GM12878 (cell line): ENCODE results near the gene TFAP2E. TPM values are rescaled to one million over a fixed set of nuclear protein-coding genes. Genes with fewer than 3 reads are reported as not detected.

Experiments
- ATAC-seq: fragments of 200-7000 bp; cut with Tn5 transposase; 3 replicates; pipeline ENCODE4 v1.9.1; 2020; ENCODE audit warnings: mild to moderate bottlenecking, moderate library complexity
- BruUV-seq: library from RNA; stranded (reverse); fragments of 400-500 nt; replicated peaks from 2 replicates; lab custom pipeline; 2021; lab: Mats Ljungman, UMichigan
- CTCF ChIA-PET: fragments of 300-600 bp; sonication (Branson Sonifier 250); formaldehyde crosslinking; extraction: SDS; loops from one replicate; lab custom pipeline; 2021; ENCODE audit warnings: inconsistent platforms; lab: Yijun Ruan, JAX
- POLR2A ChIA-PET: fragments of 350-600 bp; formaldehyde crosslinking; extraction: SDS; loops from one replicate; lab custom pipeline; 2021; ENCODE audit warnings: inconsistent platforms; lab: Charles Lee
- RAD21 ChIA-PET: fragments of 300-600 bp; sonication (Branson Sonifier 250); formaldehyde crosslinking; loops from one replicate; lab custom pipeline; 2023; ENCODE audit warnings: antibody characterized with exemption; ENCODE audit not compliant: unreplicated experiment; lab: Charles Lee
- SMC1A ChIA-PET: fragments of 300-600 bp; sonication (Branson Sonifier 250); formaldehyde crosslinking; loops from one replicate; lab custom pipeline; 2023; ENCODE audit not compliant: unreplicated experiment, uncharacterized antibody; lab: Charles Lee
- DNase-seq: peaks from one replicate; pipeline ENCODE4 v3.0.0-alpha.2; 2011; ENCODE audit warnings: low read depth, low spot score
- FAIRE-seq: peaks from 3 replicates; lab custom pipeline; 2011; peaks lifted over from hg19 to GRCh38; lab: Jason Lieb, UNC
- H2AFZ ChIP-seq: 2 replicates; pipeline ENCODE4 v1.6.0; 2011; ENCODE audit warnings: low read depth, low read length, control low read depth; ENCODE audit not compliant: control insufficient read depth
- H3K27ac ChIP-seq: 2 replicates; pipeline ENCODE4 v1.5.1; 2011; ENCODE audit warnings: control low read depth; ENCODE audit not compliant: control insufficient read depth, insufficient read depth
- H3K27me3 ChIP-seq, 2 experiments: replicated peaks in 1 of 2; 2 replicates each; pipeline versions ENCODE4 v1.6.0 to v1.6.1; 2011; ENCODE audit warnings: low read length in 1 of 2; ENCODE audit not compliant: control insufficient read depth in 2 of 2, insufficient read depth in 2 of 2
- H3K36me3 ChIP-seq, 2 experiments: 2 replicates each; pipeline ENCODE4 v1.5.1; 2011; ENCODE audit warnings: low read length in 1 of 2; ENCODE audit not compliant: control insufficient read depth in 2 of 2, insufficient read depth in 2 of 2
- H3K4me1 ChIP-seq: 2 replicates; pipeline ENCODE4 v1.6.1; 2011; ENCODE audit warnings: mild to moderate bottlenecking, low read length, moderate library complexity, mixed read lengths; ENCODE audit not compliant: control insufficient read depth, insufficient read depth
- H3K4me2 ChIP-seq: 2 replicates; pipeline ENCODE4 v1.6.0; 2011; ENCODE audit warnings: control low read depth; ENCODE audit not compliant: control insufficient read depth, insufficient read depth
- H3K4me3 ChIP-seq: fragments of 200-600 bp; sonication (generic); 2 replicates; pipeline ENCODE4 v1.5.1; 2016
- H3K79me2 ChIP-seq: 2 replicates; pipeline ENCODE4 v1.6.0; 2011; ENCODE audit warnings: low read length; ENCODE audit not compliant: control insufficient read depth, insufficient read depth
- H3K9ac ChIP-seq: 2 replicates; pipeline ENCODE4 v1.8.0; 2011; ENCODE audit warnings: low read length, control low read depth, mixed read lengths; ENCODE audit not compliant: control insufficient read depth, insufficient read depth
- H3K9me3 ChIP-seq: replicated peaks from 3 replicates; pipeline ENCODE4 v1.5.1; 2011; ENCODE audit warnings: mild to moderate bottlenecking, low read length; ENCODE audit not compliant: control insufficient read depth, insufficient read depth
- H4K20me1 ChIP-seq: 2 replicates; pipeline ENCODE4 v1.6.0; 2011; ENCODE audit not compliant: control insufficient read depth, insufficient read depth
- ESRRA ChIP-seq: IDR thresholded peaks from 2 replicates; pipeline ENCODE4 v1.6.1; 2012; ENCODE audit warnings: mild to moderate bottlenecking, low read length, improper control_type of control experiment
- HCFC1 ChIP-seq: fragments of 150-350 bp; IDR thresholded peaks from 2 replicates; pipeline ENCODE4 v1.6.1; 2014; ENCODE audit warnings: low read length
- IKZF1 ChIP-seq: fragments of 450-650 bp; conservative IDR thresholded peaks from 2 replicates; pipeline ENCODE4 v1.6.1; 2017; ENCODE audit warnings: antibody characterized with exemption, mild to moderate bottlenecking
- JUND ChIP-seq: IDR thresholded peaks from 2 replicates; pipeline ENCODE4 v1.6.1; 2012; ENCODE audit warnings: low read depth, mild to moderate bottlenecking, low read length, improper control_type of control experiment, moderate library complexity
- KDM1A ChIP-seq: fragments of 200-600 bp; sonication (generic); IDR thresholded peaks from 2 replicates; pipeline ENCODE4 v1.6.1; 2016; ENCODE audit warnings: borderline replicate concordance
- NFIC ChIP-seq: IDR thresholded peaks from 2 replicates; pipeline ENCODE4 v1.6.1; 2012; ENCODE audit warnings: low read depth, mild to moderate bottlenecking, inconsistent platforms, low read length, moderate library complexity
- RAD21 ChIP-seq: IDR thresholded peaks from 2 replicates; pipeline ENCODE4 v1.6.1; 2011; ENCODE audit warnings: mild to moderate bottlenecking, low read depth, low read length, moderate library complexity; ENCODE audit not compliant: insufficient read depth
- RB1 ChIP-seq: fragments of 450-650 bp; formaldehyde crosslinking; IDR thresholded peaks from 2 replicates; pipeline ENCODE4 v1.6.1; 2017; ENCODE audit warnings: mild to moderate bottlenecking, borderline replicate concordance
- SMAD1 ChIP-seq: fragments of 450-650 bp; IDR thresholded peaks from 2 replicates; pipeline ENCODE4 v1.6.1; 2018; ENCODE audit warnings: mild to moderate bottlenecking, low read depth; ENCODE audit not compliant: partially characterized antibody
- TCF12 ChIP-seq: IDR thresholded peaks from 2 replicates; pipeline ENCODE4 v1.6.1; 2011; ENCODE audit warnings: low read depth, mild to moderate bottlenecking, low read length
- WRNIP1 ChIP-seq: IDR thresholded peaks from 2 replicates; pipeline ENCODE4 v1.6.1; 2011; ENCODE audit warnings: low read depth, low read length, improper control_type of control experiment, borderline replicate concordance
- ZNF592 ChIP-seq: fragments of 450-650 bp; IDR thresholded peaks from 2 replicates; pipeline ENCODE4 v1.6.1; 2017; ENCODE audit warnings: mild to moderate bottlenecking, moderate library complexity
- WGBS: methylation state at CpG from one replicate; pipeline ENCODE4 v1.1.6; 2016; ENCODE audit warnings: low lambda C conversion rate; ENCODE audit not compliant: insufficient replicate concordance, insufficient coverage; ENCODE audit errors: missing lambda C conversion rate; 5-methylcytosine and 5-hydroxymethylcytosine counted together
- in situ Hi-C: fragments of 300-500 bp; cut with MboI; formaldehyde crosslinking; loops from 9 replicates; pipeline ENCODE4 v1.14.3; 2018; ENCODE audit warnings: mixed read lengths
- intact Hi-C: fragments of 100-400 bp; cut with micrococcal nuclease; formaldehyde crosslinking; loops from one replicate; pipeline ENCODE4 v1.14.2; 2022; ENCODE audit not compliant: unreplicated experiment
- polyA plus RNA-seq, 11 experiments: library from polyadenylated mRNA; depleted of rRNA in 4 of 11; unstranded in 6 of 11; stranded (reverse) in 5 of 11; fragments of >200 nt; fragmentation: Nextera tagmentation in 4 of 11; fragmentation: Illumina TruSeq in 1 of 11; extraction: Ambion mirVana in 4 of 11; extraction: Trizol in 1 of 11; gene quantifications; 1 replicate in 1 of 11; 2 replicates in 10 of 11; pipeline versions ENCODE4 v1.2.1 to v1.2.3, GENCODE V29; 2011 to 2016; ENCODE audit warnings: inconsistent platforms in 2 of 11, missing spikeins in 2 of 11, low read depth in 1 of 11
- total RNA-seq, 4 experiments: library from RNA; depleted of rRNA in 3 of 4; stranded (reverse); fragments of >200 nt in 3 of 4; fragmentation: Illumina TruSeq in 1 of 4; extraction: Trizol in 1 of 4; gene quantifications; 2 replicates each; pipeline versions ENCODE4 v1.2.1 to v1.2.3, GENCODE V29; 2013 to 2021
- TF ChIP-seq, protein P1 (sequence below): fragments of 450-650 bp; formaldehyde crosslinking; IDR thresholded peaks from 2 replicates; pipeline ENCODE4 v1.4.0; 2020; ENCODE audit warnings: mild to moderate bottlenecking, moderate library complexity
- TF ChIP-seq, protein P2 (sequence below): IDR thresholded peaks from 2 replicates; pipeline ENCODE4 v1.6.1; 2011; ENCODE audit warnings: borderline replicate concordance, low read depth, mild to moderate bottlenecking, moderate library complexity, mixed read lengths, low read length; ENCODE audit not compliant: insufficient read depth; ENCODE audit errors: extremely low read length

TFAP2E gene
- total and polyA plus RNA-seq, 10 of the 15 experiments (the other 5 are each of a cell fraction or from before 2014, with no cell fraction given), result 0.10 to 1.1 (median 0.43) TPM

- TF ChIP-seq, protein P1, sequence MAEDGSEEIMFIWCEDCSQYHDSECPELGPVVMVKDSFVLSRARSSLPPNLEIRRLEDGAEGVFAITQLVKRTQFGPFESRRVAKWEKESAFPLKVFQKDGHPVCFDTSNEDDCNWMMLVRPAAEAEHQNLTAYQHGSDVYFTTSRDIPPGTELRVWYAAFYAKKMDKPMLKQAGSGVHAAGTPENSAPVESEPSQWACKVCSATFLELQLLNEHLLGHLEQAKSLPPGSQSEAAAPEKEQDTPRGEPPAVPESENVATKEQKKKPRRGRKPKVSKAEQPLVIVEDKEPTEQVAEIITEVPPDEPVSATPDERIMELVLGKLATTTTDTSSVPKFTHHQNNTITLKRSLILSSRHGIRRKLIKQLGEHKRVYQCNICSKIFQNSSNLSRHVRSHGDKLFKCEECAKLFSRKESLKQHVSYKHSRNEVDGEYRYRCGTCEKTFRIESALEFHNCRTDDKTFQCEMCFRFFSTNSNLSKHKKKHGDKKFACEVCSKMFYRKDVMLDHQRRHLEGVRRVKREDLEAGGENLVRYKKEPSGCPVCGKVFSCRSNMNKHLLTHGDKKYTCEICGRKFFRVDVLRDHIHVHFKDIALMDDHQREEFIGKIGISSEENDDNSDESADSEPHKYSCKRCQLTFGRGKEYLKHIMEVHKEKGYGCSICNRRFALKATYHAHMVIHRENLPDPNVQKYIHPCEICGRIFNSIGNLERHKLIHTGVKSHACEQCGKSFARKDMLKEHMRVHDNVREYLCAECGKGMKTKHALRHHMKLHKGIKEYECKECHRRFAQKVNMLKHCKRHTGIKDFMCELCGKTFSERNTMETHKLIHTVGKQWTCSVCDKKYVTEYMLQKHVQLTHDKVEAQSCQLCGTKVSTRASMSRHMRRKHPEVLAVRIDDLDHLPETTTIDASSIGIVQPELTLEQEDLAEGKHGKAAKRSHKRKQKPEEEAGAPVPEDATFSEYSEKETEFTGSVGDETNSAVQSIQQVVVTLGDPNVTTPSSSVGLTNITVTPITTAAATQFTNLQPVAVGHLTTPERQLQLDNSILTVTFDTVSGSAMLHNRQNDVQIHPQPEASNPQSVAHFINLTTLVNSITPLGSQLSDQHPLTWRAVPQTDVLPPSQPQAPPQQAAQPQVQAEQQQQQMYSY (CRISPR knock-in tag), result no peak
- no peak for TF ChIP-seq WRNIP1
- no peak for TF ChIP-seq KDM1A
- TF ChIP-seq TCF12, result no peak
- TF ChIP-seq ESRRA, result no peak
- TF ChIP-seq JUND, result no peak
These were observed 33.3 kb upstream of the TFAP2E start (continued) for GRCh38 chr1:35539824-35540261.

DNA sequence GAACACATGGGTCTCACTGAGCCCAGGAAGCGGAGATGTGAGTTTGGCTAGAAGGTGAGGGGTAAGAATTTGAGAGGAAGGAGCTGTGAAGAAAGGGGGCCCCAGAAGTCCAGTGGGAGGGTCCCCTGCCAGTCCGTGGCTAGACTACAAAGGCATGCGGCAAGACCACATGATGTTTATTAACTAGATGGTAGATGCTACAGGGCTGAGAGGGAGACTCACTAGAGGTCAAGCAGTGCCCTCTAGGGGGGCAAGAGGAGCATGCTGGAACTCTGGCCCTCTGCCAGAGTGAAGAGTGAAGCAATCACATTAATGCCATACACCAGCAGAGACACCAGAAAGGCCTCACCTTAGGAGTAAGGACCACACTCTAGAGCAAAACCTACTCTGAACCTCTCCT, 28.1 kb upstream of the TFAP2E start:
- ChIA-PET SMC1A (interaction anchor here (0.9 to 3.5 kb wide), 11 partner anchors 9 to 94 kb away, joined by 3 to 76 read pairs (median 4); partner anchors contain the start of gene KIAA0319L), POLR2A (interaction anchor here (0.5 to 1.6 kb wide), 2 partner anchors 65 to 94 kb away, joined by 3 to 7 read pairs; no protein-coding TSS in a partner anchor), CTCF (interaction anchor here (0.7 to 3.6 kb wide), 9 partner anchors 9 to 345 kb away, joined by 3 to 137 read pairs (median 4); partner anchors contain the start of genes KIAA0319L and NCDN), RAD21 (interaction anchor here (0.9 to 3.5 kb wide), 5 partner anchors 9 to 93 kb away, joined by 3 to 65 read pairs (median 5); partner anchors contain the start of gene KIAA0319L)
- Histone ChIP-seq H3K9me3 (no peaks in the 10 kb centered on the region), H4K20me1 (no peaks in the 10 kb centered on the region), H2AFZ (no peak overlapping the region), H3K27me3 (no peaks in the 10 kb centered on the region), H3K36me3 (peaks cover 0 to 8% of the 10 kb centered on the region in 2 experiments; a peak in 3 of 4 replicates), H3K79me2 (peaks cover 21% of the 10 kb centered on the region), H3K4me2 (no peak overlapping the region), H3K9ac (no peak overlapping the region), H3K27ac (no peak overlapping the region), H3K4me3 (no peak overlapping the region), H3K4me1 (peaks cover 5% of the 10 kb centered on the region; the same call in 1 of the 2 replicates)
- intact Hi-C loops, result loop anchor here (1.0 to 10.0 kb wide), 2 partner anchors 94 to 340 kb away; no protein-coding TSS in a partner anchor
- DNase-seq (peak; percentile 50), FAIRE-seq (no peak), ATAC-seq (peak; percentile 98)
- in situ Hi-C loops, result no loop called here
- no TSS peak for BruUV-seq
- 34% methylated on average over 3 of the region's 3 CpGs for WGBS
- TF ChIP-seq IKZF1, result no peak
- peak; percentile 73 for TF ChIP-seq RAD21
- TF ChIP-seq SMAD1, result peak; percentile 84
- TF ChIP-seq, protein P2, sequence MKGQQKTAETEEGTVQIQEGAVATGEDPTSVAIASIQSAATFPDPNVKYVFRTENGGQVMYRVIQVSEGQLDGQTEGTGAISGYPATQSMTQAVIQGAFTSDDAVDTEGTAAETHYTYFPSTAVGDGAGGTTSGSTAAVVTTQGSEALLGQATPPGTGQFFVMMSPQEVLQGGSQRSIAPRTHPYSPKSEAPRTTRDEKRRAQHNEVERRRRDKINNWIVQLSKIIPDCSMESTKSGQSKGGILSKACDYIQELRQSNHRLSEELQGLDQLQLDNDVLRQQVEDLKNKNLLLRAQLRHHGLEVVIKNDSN, result no peak
- TF ChIP-seq HCFC1, result no peak
- 0 out of 2 replicates have a peak, but pooled peaks have one; percentile 40 for TF ChIP-seq RB1
- TF ChIP-seq NFIC, result no peak
- TF ChIP-seq ZNF592, result no peak
